GM15510 (cell line): ENCODE data around the gene DNAJC25.
A peak's percentile ranks its signal among the peaks of the same experiment; 100 is the strongest.

Experiments
- POLR2A ChIP-seq: IDR thresholded peaks from 3 replicates; pipeline ENCODE4 v1.6.1; 2011; ENCODE audit warnings: borderline replicate concordance; ENCODE audit not compliant: insufficient read length; ENCODE audit errors: extremely low read depth

Gene DNAJC25

GRCh38 chr9:111644195-111644772, 13.2 kb downstream of the DNAJC25 start:
- no peak for TF ChIP-seq POLR2A

- TF ChIP-seq POLR2A: no peak
Measured at GRCh38 chr9:111645806-111646205, 14.7 kb downstream of the DNAJC25 start.

- no peak for TF ChIP-seq POLR2A
Measured at GRCh38 chr9:111646417-111646816, 15.3 kb downstream of the DNAJC25 start.

GRCh38 chr9:111648066-111648465, 16.9 kb downstream of the DNAJC25 start:
- TF ChIP-seq POLR2A: no peak

GRCh38 chr9:111649016-111649415, 17.9 kb downstream of the DNAJC25 start:
- no peak for TF ChIP-seq POLR2A

- TF ChIP-seq POLR2A: no peak
Measured at GRCh38 chr9:111657051-111657450, 25.9 kb downstream of the DNAJC25 start.

- TF ChIP-seq POLR2A: no peak
Measured at GRCh38 chr9:111658943-111659342, 27.8 kb downstream of the DNAJC25 start.

- TF ChIP-seq POLR2A: no peak
Measured at GRCh38 chr9:111659691-111660090, 28.6 kb downstream of the DNAJC25 start.

- peak; percentile 68 for TF ChIP-seq POLR2A
Measured at GRCh38 chr9:111661150-111661801, 30.1 kb downstream of the DNAJC25 start, which contains the start of gene GNG10. GNG10 (plus strand) TSS chr9:111661605; CDS start chr9:111661635, 30 bp downstream.

GRCh38 chr9:111661802-111662521, 30.8 kb downstream of the DNAJC25 start:
- TF ChIP-seq POLR2A: no peak

GRCh38 chr9:111662576-111663300, 31.6 kb downstream of the DNAJC25 start:
- no peak for TF ChIP-seq POLR2A

GRCh38 chr9:111663301-111663823, 32.2 kb downstream of the DNAJC25 start:
- no peak for TF ChIP-seq POLR2A

- no peak for TF ChIP-seq POLR2A
Measured at GRCh38 chr9:111668026-111668573, 37.0 kb downstream of the DNAJC25 start.

- TF ChIP-seq POLR2A: no peak
Measured at GRCh38 chr9:111674319-111674718, 43.2 kb downstream of the DNAJC25 start.
